Measurements from ENCODE around the gene CACNA1C.
A peak's percentile ranks its signal among the peaks of the same experiment; 100 is the strongest.

GRCh38 chr12:2160043-2160442, 107.3 kb downstream of the CACNA1C start:
- TF ChIP-seq CTCF (conservative IDR thresholded peaks at IDR 0.05 in 1 of 2, IDR thresholded peaks at IDR 0.05 in 1 of 2; ENCODE audit: low read depth in 1 of 2, low read length in 2 of 2) = peak in 1 of 2 donors; percentile 9
- TF ChIP-seq EZH2 (IDR thresholded peaks at IDR 0.05; ENCODE audit: low read length, missing control alignments) = no peak
